GM21526 (cell line): Measurements from ENCODE around the gene ENTPD1.
"Not testable (repeated sequence)": the region's sequence is repeated elsewhere in the genome, so short reads cannot be mapped to it uniquely, and the experiment has no call there.

Experiments used
- ATAC-seq: cut with Tn5 transposase; IDR thresholded peaks from one replicate; pipeline ENCODE4 v1.9.1; 2021; ENCODE audit warnings: moderate library complexity; ENCODE audit not compliant: unreplicated experiment, low FRiP score

ENTPD1 gene

DNA sequence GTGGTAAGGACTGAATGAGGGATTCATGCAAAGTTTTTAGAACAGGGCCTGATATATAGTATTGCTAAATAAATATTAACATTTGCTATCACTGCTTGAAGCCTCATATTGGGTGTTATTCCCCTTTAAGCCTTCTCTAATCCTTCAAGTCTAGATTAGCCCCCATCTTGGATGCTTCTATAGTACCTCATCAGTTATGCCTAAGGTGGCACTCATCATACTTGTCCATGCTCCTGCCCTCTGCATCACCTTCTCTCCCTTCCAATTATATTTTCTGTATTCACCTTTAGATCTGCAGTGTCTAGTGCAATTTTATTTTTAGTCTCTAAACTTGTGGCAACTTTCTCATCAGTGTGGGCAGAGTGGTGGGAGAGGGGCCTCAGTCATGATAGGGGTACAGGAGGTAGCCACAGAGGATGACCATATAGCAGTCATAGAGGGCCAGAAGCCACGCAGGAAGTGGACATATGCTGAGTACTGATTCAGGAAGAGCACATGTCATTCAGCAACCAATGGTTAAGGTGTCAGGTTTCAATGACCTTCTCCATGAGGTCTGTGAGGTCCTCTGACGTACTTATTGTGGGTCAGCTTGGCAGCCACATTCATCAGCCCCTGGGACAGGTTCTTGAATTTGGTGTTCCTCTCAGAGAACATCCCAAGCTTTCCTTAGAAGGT, 2.5 kb downstream of the ENTPD1 start:
- peak; percentile 44 for ATAC-seq

DNA sequence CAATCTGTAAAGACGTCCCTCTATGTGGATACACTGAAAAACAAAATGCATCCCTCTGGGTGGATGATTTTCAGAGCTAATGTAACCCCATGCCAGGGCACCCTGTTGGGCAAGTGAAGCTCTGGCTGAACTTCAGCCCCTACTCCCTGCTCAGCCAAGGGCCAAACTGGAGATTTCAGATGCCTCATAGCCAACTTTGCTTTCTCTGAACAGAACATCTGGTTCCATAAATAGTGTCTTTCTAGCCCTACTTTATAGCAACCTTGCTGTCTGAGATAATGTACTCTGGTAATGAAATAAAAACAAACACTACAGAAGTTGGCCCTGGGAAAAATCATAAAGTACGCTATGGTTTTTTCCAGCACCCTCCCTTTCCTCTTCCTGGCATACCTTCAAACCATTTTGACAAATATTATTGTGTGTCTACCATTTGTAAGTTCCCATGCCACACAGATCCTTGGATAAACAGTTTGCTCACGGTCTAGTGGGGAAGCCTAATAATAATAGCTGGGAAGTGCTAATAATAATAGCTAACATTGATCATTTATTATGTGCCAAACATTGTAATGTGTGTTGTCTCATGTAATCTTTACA, 3.4 kb downstream of the ENTPD1 start:
- no peak for ATAC-seq

DNA sequence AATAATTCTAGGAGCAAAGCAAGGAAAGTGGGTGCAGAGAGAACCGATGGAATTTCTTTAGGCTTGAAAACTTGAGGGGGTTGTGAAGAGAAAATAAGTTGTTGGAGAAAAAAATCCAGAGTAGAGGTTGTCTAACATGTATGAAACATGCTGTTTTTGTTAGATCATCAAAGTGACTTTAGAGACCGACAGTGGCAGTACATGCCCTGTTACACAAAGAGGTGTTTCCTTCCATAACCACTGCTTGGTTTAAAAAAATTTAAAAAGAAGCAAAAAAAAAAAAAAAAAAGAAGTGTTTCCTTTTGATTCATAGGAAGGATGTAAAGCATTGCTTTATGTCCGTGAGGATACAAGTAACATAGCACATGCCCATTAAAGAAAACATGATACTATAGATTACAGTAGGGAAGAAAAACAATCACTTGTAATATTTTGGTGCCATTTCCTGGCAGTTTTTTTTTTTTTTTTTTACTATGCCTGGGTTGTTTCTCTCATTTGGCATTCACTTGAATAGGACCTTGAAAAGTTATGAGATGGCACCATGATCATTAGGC, 6.1 kb downstream of the ENTPD1 start:
- no peak for ATAC-seq

DNA sequence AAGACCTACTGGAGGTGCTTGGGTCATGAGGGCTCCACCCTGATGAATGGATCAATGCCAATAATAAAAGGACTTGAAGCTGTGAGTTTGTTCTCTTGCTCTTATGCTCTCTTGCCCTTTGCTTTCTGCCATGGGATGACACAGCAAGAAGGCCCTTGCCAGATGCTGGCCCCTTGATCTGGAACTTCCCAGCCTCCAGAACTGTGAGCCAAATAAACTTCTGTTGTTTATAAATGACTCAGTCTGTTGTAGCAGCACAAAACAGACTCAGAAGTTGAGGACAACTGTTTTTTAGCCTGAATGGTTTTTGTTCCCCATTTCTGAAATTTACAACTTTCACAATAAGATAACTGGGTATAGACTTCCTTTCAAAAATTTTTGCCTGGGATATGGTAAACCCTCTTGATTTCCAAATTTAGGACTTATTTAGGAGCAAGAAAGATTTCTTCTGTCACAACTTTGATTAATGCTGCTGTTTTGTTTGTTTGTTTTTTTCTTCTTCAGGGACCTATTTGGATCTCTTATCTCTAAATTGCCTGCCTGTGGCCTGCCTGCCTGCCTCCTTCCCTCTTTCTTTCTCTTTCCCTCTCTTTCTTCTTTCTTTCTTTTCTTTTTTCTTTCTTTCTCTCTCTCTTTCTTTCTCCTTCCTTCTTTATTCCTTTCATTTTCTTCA, 12.1 kb downstream of the ENTPD1 start:
- ATAC-seq, result peak; percentile 73

DNA sequence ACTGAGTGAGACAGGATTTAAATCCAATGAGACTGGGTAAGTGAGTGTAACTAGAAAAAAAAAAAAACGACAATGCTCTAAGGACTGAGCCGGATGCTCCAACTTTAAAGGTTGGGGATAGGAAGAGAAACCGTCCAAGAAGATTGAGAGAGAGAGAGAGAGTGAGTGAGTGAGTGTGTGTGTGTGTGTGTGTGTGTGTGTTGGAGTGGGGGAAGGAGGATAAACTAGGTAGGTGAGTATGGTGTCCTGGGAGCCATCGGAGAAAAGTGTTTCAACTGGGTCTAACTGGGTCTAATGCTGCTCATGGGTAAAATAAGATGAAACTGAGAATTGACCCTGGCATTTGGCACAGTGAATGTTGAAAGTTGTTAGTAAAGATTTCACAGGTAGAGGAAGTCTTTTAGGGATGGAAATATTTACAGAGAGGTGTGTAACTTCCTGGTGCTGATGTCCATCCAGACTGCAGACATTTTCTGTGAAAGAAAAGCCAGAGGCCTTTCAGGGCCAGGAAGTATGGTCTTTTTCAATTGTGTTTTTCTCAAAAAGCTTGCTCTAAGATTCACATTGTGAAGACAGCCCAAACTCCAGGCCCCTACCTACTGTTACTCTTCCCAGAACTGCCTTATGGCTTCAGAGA, 14.2 kb downstream of the ENTPD1 start:
- ATAC-seq, result no peak

DNA sequence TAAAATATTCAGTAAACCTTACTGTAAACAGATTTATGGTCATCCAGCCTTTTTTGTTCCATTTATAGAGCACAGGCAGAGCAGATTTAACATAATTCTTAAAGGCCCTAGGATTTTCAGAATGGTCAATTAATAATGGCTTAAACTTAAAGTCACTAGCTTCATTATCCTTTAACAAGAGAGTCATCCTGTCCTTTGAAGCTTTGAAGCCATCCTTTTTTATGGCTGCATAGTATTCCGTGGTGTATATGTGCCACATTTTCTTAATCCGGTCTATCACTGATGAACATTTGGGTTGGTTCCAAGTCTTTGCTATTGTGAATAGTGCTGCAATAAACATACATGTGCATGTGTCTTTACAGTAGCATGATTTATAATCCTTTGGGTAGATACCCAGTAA, 17.5 kb downstream of the ENTPD1 start:
- ATAC-seq, result not testable (repeated sequence)

DNA sequence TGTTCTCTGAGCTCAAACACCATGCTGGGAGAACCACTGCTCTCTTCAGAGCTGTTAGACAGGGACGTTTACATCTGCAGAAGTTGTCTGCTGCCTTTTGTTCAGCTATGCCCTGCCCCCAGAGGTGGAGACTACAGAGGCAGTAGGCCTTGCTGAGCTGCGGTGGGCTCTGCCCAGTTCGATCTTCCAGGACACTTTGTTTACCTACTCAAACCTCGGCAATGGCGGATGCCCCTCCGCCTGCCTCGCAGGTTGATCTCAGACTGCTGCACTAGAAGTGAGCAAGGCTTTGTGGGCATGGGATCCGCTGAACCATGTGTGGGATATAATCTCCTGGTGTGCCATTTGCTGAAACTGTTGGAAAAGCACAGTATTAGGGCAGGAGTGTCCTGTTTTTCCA, 21.7 kb downstream of the ENTPD1 start:
- ATAC-seq, result not testable (repeated sequence)

DNA sequence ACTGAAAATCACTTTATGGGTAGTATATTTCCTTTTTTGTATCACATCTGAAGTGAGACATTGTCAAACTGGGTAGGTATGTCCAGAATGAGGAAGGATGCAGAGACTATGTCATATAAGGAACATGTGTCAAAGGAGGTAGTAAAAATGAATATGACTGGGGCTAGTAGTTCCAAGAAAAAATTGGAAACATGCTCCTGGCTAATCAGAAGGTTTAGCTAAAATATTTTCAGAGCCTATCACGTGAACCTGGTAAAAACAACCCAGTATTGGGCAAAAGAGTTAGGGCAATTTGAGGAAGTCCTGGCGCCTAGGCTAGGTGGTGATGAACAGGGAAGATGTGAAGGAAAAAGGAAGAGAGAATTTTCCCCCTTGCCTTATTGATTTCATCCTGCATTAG, 26.4 kb downstream of the ENTPD1 start:
- no peak for ATAC-seq

DNA sequence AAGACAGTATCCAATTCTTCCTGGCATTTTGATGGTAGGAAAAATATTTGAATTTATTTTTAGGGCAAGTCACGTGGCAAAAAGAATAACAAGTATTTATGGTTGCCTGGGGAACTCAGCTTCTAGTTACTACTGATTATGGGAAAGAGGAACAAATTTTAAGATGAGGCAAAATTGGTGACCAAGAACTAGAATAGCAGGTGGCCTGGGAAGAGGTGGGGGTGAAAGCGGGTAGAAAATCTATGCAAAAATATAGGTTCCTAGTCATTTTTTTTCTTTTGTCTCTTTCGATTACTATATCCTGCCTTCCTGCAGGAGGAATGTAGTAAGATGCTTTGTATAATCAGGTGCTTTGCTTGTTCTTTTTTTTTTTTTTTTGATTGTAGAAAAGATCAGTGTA, 27.8 kb downstream of the ENTPD1 start:
- ATAC-seq, result peak; percentile 50

DNA sequence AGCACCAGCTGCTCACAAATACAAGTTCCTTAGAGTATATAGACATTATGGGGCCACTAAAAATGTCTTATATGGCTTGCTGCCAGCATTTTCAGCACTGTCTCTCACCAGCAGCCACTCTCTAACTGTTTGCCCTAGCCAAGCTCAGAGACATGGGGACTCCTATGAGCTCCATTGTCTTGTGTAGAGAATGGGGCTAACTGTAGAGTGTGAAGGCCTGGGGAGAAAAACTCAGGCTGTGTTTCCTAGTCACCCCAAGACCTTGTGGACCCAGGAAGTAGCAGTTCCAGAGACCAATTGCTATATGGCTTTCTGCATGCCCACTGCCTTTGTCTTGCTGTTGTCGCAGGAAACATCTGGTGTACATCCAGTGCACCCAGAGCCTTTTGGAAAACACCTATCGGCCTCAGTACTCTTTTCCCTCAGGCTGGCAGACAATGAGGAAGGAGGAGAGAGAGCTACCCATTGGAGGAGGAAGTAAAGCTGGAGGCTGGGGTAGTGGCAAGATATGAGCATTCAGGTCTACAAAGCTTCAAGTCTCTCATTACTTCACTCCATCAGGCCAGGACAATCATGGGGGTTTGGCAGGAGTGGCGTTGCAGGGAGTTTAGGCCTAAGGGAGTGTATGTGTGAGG, 28.4 kb downstream of the ENTPD1 start:
- ATAC-seq, result peak; percentile 19

DNA sequence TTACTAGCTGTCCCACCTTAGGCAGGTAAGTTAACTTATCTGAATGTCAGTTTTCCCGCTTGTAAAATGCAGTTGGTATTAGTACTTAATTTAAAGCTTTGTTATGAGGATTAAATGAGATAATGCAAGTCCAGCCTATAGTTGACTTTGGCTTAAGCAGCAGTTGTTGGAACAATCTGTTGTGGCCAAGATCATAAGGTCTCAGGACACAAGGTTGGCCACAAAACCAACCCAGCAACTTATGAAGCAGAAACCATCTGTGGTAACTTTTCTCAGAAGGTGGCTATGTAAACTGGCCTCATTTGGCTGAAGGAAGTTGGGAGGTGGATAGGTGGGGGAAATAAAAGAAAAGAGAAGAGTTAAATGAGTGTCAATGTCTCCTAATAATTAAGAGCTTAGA, 29.4 kb downstream of the ENTPD1 start:
- no peak for ATAC-seq

DNA sequence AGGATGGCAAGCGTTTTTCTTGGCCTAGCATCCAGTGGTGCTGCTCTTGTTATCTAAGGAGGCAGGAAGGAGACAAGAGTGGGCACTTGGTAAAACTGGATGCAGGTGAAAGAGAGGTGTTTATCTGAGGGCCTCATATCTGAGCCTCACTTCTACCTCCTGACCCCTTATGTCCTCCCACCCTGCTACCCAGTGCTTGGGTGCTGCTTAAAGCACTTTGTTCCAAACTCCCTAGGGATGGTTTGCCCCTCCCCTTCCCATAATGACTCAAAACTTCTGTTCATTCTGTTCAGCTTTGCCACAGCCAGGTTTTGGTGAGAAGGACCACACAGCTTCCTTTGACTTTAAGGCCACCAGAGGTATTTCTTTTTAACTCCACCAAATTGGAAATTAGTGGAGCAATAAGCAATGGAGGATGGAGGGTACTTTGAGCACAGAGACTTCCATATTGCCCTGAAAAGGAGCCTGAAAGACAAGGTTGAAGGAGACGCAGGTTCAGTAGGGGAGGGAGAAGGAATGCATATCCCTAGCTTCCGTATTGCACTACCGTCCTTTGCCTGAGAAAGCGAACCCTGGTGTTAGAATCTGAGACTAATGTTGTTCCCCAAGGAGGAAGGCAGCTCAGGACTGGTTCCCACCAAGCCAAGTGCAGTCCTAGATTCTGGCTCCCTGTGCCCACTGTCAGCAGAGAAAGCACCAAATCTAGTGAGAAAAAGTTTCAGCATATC, 30.1 kb downstream of the ENTPD1 start:
- no peak for ATAC-seq

DNA sequence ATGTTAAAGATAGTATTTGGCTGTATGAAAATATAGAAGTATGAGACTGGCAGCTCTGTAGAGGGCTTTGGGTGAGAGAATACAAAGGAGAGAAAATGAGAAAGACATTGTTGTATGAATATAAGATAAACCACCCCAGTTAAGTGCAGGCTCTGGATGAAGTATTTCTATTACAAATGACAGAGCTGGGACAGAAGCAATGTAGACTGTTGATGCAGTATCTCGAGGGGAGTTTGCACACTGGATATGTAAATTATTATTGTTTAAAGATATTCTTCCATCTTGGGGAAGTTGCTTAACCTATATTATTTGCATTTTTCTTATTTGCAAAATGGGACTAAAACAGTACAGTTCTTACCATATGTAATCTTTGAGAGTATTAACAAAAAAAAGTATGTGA, 31.5 kb downstream of the ENTPD1 start:
- no peak for ATAC-seq

DNA sequence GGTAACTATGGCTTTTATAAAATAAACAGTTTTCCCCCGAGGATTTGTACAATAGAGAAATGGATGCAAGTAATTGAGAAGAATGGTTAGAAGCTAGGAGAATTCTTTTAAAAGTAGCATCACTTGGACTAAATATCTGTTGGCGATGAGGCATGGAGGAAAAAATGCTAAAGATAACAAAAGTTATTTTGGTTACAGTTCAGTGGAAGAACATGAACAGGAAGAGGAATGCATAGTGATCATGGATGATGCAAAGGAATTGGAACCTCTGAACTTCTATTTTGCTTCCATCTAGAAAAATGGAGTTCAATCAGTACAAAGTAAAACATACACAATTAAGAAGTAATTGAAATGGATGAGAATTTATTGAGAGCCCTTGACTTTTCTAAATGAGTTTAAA, 32.9 kb downstream of the ENTPD1 start:
- no peak for ATAC-seq

DNA sequence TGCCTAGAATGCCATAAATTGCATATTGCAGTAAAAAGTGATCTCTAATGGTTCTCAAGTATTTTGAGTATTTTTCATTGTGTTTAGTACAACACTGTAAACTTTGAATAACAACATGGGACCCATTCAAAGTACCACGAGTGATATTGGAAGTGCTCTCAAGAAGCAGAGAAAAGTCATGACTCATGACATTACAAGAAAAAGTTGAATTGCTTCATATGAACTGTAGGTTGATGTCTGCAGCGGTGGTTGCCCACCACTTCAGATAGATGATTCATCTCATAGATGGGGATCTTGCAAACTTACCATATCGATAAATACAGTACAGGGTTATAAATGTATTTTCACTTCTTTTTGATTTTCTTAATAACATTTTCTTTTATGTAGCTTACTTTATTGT, 33.9 kb downstream of the ENTPD1 start:
- no peak for ATAC-seq

DNA sequence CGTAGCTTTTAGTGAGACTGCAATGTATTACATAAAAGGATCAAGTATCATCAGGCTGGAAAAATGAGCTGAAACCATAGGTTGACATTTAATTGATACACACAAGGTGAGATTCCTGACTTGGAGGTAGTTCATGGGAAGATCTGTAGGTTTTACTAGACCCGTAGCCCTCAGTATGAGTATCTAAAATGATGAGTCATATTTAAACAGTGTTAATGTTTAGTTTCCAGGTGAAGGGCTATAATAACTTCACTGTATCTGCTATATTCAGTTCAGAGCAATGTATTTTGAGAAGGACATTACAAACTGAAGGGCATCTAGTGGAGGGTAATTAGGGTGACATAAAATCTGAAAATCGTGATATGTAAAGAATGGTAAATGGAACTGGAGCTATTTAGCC, 35.0 kb downstream of the ENTPD1 start:
- peak; percentile 38 for ATAC-seq

DNA sequence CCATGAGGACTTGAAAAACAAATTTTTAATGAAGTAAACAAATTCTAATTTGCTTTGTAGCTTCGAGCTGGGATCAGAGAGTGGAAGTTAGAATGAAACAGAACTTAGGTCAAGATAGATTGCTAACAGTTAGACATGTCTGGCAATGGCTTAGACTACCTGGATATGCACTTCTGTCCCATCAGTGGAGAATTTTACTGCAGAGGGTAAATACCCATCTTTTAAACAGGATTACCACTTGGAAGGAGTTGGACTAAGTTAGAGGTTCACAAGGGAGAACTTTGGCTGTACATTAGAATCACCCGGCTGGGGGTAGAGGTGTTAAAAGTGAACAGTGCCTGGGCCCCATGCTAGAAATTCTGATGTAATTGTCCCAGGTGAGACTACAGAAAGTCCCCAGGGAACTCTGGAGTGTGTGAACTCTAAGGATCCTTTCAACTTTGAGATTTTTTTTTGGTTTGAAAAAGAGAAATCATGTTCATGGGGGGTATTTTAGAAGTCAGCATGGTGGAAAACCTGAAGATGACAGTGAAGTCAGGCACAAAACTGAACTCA, 35.5 kb downstream of the ENTPD1 start:
- ATAC-seq, result no peak

DNA sequence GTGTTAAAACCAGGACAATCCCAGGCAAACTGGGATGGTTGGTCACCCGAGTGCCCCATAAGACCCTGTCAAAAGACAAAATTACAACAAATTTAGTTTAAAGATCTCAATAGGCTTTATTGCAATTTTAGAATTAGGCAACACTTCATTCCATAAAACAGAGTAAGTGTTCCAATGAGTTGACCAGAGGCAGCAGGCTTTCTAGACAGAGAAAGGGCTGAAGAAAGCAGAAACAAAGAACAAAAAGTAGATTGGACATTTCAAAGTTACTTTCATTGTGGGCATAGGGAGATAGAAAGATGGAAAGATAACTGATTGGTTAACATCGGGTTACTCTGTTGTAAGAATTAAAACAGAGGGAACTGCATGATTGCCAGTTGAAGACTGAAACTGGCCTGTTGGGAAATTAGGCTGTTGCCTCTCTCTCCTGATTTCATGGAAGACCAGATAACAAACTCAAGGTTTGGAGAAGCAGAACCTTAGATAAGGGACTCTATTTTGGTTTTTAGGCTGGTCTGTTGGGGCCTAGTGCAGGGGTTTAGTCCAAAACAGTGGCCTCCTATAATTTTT, 36.3 kb downstream of the ENTPD1 start:
- ATAC-seq, result no peak

DNA sequence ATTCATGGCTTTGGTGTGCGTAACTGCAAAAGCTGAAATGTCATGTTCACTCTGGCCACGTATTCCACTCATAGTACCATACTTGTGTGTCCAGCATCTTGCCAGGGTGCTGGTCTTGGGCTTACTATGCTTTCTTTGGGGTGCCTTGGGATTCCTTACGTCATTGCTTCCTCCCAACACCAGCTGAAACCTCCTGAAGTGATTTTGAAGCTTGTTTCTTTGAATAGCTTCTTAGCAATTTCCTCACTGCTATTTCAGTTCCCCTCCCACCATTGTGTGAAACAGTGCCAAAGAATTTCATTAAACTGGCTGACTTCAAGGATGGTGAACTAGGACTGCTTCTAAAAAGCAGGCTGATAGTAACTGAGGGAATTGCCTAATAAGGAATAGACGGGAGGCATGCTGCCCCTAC, 36.9 kb downstream of the ENTPD1 start:
- ATAC-seq, result no peak
